Naive thymus-derived CD8-positive, alpha-beta T cell (primary cell): ENCODE results near the gene ATP8B3. TPM values are rescaled to one million over a fixed set of nuclear protein-coding genes. Genes with fewer than 3 reads are reported as not detected.

ENCODE experiments used
- ATAC-seq, 2 donors: fragments of 150-1000 bp; cut with Tn5 transposase in 1 of 2; sonication (Bioruptor Pico), chemical (Tn5 transposase) in 1 of 2; 1 replicate in 1 of 2; 2 replicates in 1 of 2; pipeline ENCODE4 v1.10.0; 2021; ENCODE audit warnings: mild to moderate bottlenecking in 2 of 2, moderate library complexity in 2 of 2
- POLR2A ChIA-PET: fragments of 350-600 bp; sonication (Branson Sonifier 250); formaldehyde crosslinking; loops from one replicate; lab custom pipeline; 2021; ENCODE audit warnings: antibody characterized with exemption; lab: Charles Lee
- DNase-seq, 10 donors: peaks; one replicate each; pipeline versions ENCODE4 v3.0.0 to v3.0.0-alpha.2; 2020 to 2022
- H3K27ac Mint-ChIP-seq, 10 donors: one replicate each; pipeline ENCODE4 v1.8.0; 2020 to 2022; ENCODE audit warnings: mild to moderate bottlenecking in 10 of 10, mixed read lengths in 10 of 10, moderate library complexity in 4 of 10, inconsistent platforms in 1 of 10
- H3K27me3 Mint-ChIP-seq, 5 donors: one replicate each; pipeline ENCODE4 v1.8.0; 2021 to 2022; ENCODE audit warnings: mixed read lengths in 5 of 5
- H3K36me3 Mint-ChIP-seq, 3 donors: one replicate each; pipeline ENCODE4 v1.8.0; 2020 to 2022; ENCODE audit warnings: mixed read lengths in 3 of 3, mild to moderate bottlenecking in 2 of 3, inconsistent platforms in 1 of 3
- H3K4me1 Mint-ChIP-seq, 4 donors: one replicate each; pipeline ENCODE4 v1.8.0; 2021 to 2022; ENCODE audit warnings: mixed read lengths in 4 of 4
- H3K4me3 Mint-ChIP-seq, 10 donors: one replicate each; pipeline ENCODE4 v1.8.0; 2020 to 2022; ENCODE audit warnings: mild to moderate bottlenecking in 10 of 10, mixed read lengths in 10 of 10, moderate library complexity in 6 of 10, inconsistent platforms in 1 of 10
- H3K9me3 Mint-ChIP-seq, 9 donors: one replicate each; pipeline ENCODE4 v1.8.0; 2020 to 2022; ENCODE audit warnings: mixed read lengths in 9 of 9, mild to moderate bottlenecking in 3 of 9, inconsistent platforms in 1 of 9, moderate library complexity in 1 of 9
- polyA plus RNA-seq, 3 donors: library from polyadenylated mRNA; unstranded; fragments of 300-500 nt; fragmentation: Illumina TruSeq; gene quantifications; one replicate each; pipeline ENCODE4 v1.2.3, GENCODE V29; 2021
- total RNA-seq, 8 experiments: library from RNA in 2 of 8; stranded (reverse) in 2 of 8; gene quantifications; one replicate each; pipeline ENCODE4 v1.2.3 and lab custom pipeline; 2021 to 2026

Gene ATP8B3
- total and polyA plus RNA-seq, 5 experiments from 2014 or later, result 0.52 to 1.8 (median 1.3) TPM

- no peak for DNase-seq
- Mint-ChIP-seq H3K9me3 (no peaks in the 10 kb centered on the region), H3K4me1 (peaks cover 0 to 3% (median under 1%) of the 10 kb centered on the region in 4 donors), H3K36me3 (peaks cover 0 to 40% (median 4%) of the 10 kb centered on the region in 3 donors), H3K4me3 (no peak overlapping the region), H3K27me3 (no peaks in the 10 kb centered on the region), H3K27ac (no peak overlapping the region)
- ATAC-seq, result no peak
- POLR2A ChIA-PET, result no interaction called here
These were observed 6.6 kb upstream of the ATP8B3 start for GRCh38 chr19:1818549-1819195.

- no peak overlapping the region for H3K27ac Mint-ChIP-seq
- H3K4me1 Mint-ChIP-seq, result peaks cover 6 to 9% (median 7%) of the 10 kb centered on the region in 4 donors
- H3K9me3 Mint-ChIP-seq, result no peaks in the 10 kb centered on the region
- POLR2A ChIA-PET, result no interaction called here
- ATAC-seq (no peak), DNase-seq (no peak)
- H3K36me3 Mint-ChIP-seq, result peaks cover 0 to 40% (median 4%) of the 10 kb centered on the region in 3 donors
- H3K4me3 Mint-ChIP-seq, result no peak overlapping the region
- H3K27me3 Mint-ChIP-seq, result no peaks in the 10 kb centered on the region
These were observed 5.6 kb upstream of the ATP8B3 start for GRCh38 chr19:1817553-1818179.

- no peak overlapping the region for H3K4me3 Mint-ChIP-seq
- H3K36me3 Mint-ChIP-seq, result peaks cover 0 to 35% (median 4%) of the 10 kb centered on the region in 3 donors
- H3K4me1 Mint-ChIP-seq, result peaks cover 10 to 14% (median 12%) of the 10 kb centered on the region in 4 donors
- no peaks in the 10 kb centered on the region for H3K9me3 Mint-ChIP-seq
- POLR2A ChIA-PET, result no interaction called here
- no peaks in the 10 kb centered on the region for H3K27me3 Mint-ChIP-seq
- no peak overlapping the region for H3K27ac Mint-ChIP-seq
- DNase-seq (no peak), ATAC-seq (no peak)
These were observed 4.6 kb upstream of the ATP8B3 start for GRCh38 chr19:1816530-1817298.

DNA sequence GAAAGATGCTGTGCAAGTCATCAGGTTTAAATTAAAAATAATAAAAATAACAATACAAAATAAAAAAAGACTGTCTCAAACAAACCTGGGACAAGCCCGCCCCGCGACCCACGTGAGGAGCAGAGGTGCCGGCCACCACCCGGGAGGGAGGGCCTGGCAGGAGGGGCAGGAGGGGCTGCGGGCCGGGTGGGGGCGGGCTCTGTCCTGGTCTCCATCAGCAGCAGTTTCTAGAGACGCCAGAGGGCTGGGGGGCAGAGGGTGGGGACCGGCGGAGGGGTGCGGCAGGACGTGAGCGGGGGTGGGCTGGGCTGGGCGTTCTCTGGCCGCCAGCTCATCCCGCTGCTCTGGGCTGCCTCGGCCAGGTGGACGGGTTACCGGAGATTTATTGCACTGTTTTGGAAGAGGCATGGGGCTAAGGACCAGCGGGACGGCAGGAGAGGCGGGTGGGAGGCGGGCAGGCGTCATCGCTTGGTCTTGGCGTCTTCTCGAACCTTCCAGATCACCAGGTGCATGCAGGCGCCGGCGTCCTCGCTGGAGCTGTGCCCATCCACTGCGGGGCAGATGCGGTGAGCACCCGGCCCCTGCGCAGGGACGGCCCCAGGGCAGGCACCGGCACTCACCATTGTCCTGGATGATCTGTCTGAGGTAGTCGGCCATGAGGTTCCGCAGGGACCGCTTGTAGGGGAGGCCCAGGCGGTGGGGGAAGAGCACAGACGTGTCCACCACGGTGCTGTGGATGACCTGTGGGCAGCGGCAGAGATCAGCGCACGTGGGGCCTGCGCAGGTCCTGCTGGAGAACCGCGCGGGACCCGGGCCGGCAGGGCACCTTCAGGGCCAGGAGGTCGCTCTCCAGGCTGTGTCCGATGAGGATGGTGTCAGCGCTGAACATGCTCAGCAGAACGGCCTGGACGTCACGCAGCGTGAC is 3.8 kb upstream of the ATP8B3 start:
- Mint-ChIP-seq H3K27me3 (no peaks in the 10 kb centered on the region), H3K9me3 (no peaks in the 10 kb centered on the region), H3K27ac (no peak overlapping the region), H3K4me1 (peaks cover 10 to 18% (median 13%) of the 10 kb centered on the region in 4 donors), H3K36me3 (peaks cover 0 to 28% (median 4%) of the 10 kb centered on the region in 3 donors), H3K4me3 (no peak overlapping the region)
- no peak for ATAC-seq
- POLR2A ChIA-PET, result no interaction called here
- no peak for DNase-seq

- no peaks in the 10 kb centered on the region for H3K9me3 Mint-ChIP-seq
- no peak for DNase-seq
- POLR2A ChIA-PET, result interaction anchor here (0.6 kb wide), 1 partner anchor 8 kb away, joined by 3 read pairs; no protein-coding TSS in a partner anchor
- H3K4me3 Mint-ChIP-seq, result peak overlapping the region in 2 of 10 donors; percentile 14 to 24
- peak overlapping the region in 1 of 10 donors; percentile 33 for H3K27ac Mint-ChIP-seq
- ATAC-seq, result no peak
- peaks cover 11 to 16% (median 13%) of the 10 kb centered on the region in 4 donors for H3K4me1 Mint-ChIP-seq
- no peaks in the 10 kb centered on the region for H3K27me3 Mint-ChIP-seq
- peaks cover 0 to 20% (median 2%) of the 10 kb centered on the region in 3 donors for H3K36me3 Mint-ChIP-seq
These were observed 2.9 kb upstream of the ATP8B3 start for GRCh38 chr19:1814833-1815604.

- Mint-ChIP-seq H3K9me3 (no peaks in the 10 kb centered on the region), H3K27me3 (no peaks in the 10 kb centered on the region), H3K4me1 (peaks cover 11 to 16% (median 13%) of the 10 kb centered on the region in 4 donors), H3K36me3 (peaks cover 0 to 19% (median 2%) of the 10 kb centered on the region in 3 donors), H3K27ac (peak overlapping the region in 1 of 10 donors; percentile 73), H3K4me3 (no peak overlapping the region)
- ATAC-seq (no peak), DNase-seq (no peak)
- POLR2A ChIA-PET, result interaction anchor here (0.6 kb wide), 1 partner anchor 7 kb away, joined by 3 read pairs; no protein-coding TSS in a partner anchor
These were observed 2.3 kb upstream of the ATP8B3 start for GRCh38 chr19:1814391-1814790.

- H3K4me1 Mint-ChIP-seq, result peaks cover 11 to 16% (median 13%) of the 10 kb centered on the region in 4 donors
- H3K27ac Mint-ChIP-seq, result peak overlapping the region in 9 of 10 donors; percentile 52 to 95 (median 92)
- DNase-seq, result no peak
- POLR2A ChIA-PET, result interaction anchor here (0.7 to 0.9 kb wide), 2 partner anchors 12 to 196 kb away, joined by 3 to 8 read pairs; no protein-coding TSS in a partner anchor
- H3K27me3 Mint-ChIP-seq, result no peaks in the 10 kb centered on the region
- ATAC-seq, result no peak
- H3K4me3 Mint-ChIP-seq, result peak overlapping the region; percentile 89 to 96 (median 94)
- peaks cover 0 to 19% (median 2%) of the 10 kb centered on the region in 3 donors for H3K36me3 Mint-ChIP-seq
- no peaks in the 10 kb centered on the region for H3K9me3 Mint-ChIP-seq
These were observed 1.4 kb upstream of the ATP8B3 start for GRCh38 chr19:1813192-1814182.

DNA sequence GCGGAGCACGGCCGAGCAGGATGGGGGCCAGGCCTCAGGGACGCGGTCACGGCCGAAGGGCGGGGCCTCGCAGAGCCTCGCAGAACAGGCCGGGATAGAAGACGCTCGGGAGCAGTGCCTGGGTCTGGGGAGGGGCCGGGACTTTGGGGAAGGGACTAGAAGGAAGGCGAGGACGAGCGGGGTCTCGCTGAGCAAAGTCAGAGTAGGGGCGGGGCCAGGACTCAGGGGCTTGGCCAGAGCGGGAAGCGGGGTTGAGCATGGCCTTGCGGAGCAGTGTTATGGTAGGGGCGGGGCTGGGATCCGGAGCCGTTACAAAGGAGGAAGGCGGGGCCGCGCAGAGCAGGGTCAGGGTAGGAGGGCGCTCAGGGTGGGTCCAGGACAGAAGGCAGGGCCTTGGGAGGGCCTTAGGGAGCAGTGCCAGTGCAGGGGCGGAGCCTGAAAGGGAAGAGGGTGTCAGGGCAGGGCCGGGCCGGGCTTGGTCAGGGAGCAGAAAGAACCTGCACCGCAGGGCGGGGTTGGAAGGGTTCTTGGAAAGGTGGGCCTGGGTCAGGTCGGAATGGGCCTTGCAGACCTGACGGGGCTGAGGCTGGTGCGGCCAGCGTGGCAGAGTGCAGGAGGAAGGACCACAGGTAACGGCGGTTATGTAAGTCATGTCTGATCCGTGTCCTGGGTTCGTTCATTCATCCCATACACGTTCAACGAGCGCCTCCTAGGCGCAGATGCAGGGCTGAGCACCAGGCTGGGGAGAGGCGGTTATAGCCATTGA is 533 bp upstream of the ATP8B3 start:
- H3K27ac Mint-ChIP-seq, result peak overlapping the region; percentile 52 to 95 (median 91)
- ATAC-seq (peak; percentile 78 to 80), DNase-seq (peak; percentile 66 to 92 (median 78))
- H3K9me3 Mint-ChIP-seq, result no peaks in the 10 kb centered on the region
- H3K4me1 Mint-ChIP-seq, result peaks cover 11 to 16% (median 13%) of the 10 kb centered on the region in 4 donors
- peak overlapping the region; percentile 89 to 96 (median 94) for H3K4me3 Mint-ChIP-seq
- H3K27me3 Mint-ChIP-seq, result no peaks in the 10 kb centered on the region
- POLR2A ChIA-PET, result no interaction called here
- H3K36me3 Mint-ChIP-seq, result peaks cover 0 to 14% (median 0%) of the 10 kb centered on the region in 3 donors

GRCh38 chr19:1811472-1811894 is 593 bp downstream of the ATP8B3 start:
- Mint-ChIP-seq H3K4me3 (peak overlapping the region; percentile 15 to 91 (median 75)), H3K36me3 (peaks cover 0 to 9% (median 0%) of the 10 kb centered on the region in 3 donors), H3K27me3 (no peaks in the 10 kb centered on the region), H3K9me3 (no peaks in the 10 kb centered on the region), H3K4me1 (peaks cover 11 to 16% (median 13%) of the 10 kb centered on the region in 4 donors), H3K27ac (peak overlapping the region in 5 of 10 donors; percentile 40 to 74 (median 50))
- DNase-seq (peak in 3 of 10 donors; percentile 20 to 44 (median 29)), ATAC-seq (no peak)
- POLR2A ChIA-PET, result interaction anchor here (1.0 to 1.3 kb wide), 2 partner anchors 49 to 219 kb away, joined by 3 read pairs; partner anchors contain the start of gene MBD3
